GM18861 (cell line): ENCODE results near the gene ZBTB32.
A peak's percentile ranks its signal among the peaks of the same experiment; 100 is the strongest.

ENCODE experiments used
- ATAC-seq: cut with Tn5 transposase; IDR thresholded peaks from one replicate; pipeline ENCODE4 v1.9.1; 2021; ENCODE audit not compliant: unreplicated experiment

The ZBTB32 gene

DNA sequence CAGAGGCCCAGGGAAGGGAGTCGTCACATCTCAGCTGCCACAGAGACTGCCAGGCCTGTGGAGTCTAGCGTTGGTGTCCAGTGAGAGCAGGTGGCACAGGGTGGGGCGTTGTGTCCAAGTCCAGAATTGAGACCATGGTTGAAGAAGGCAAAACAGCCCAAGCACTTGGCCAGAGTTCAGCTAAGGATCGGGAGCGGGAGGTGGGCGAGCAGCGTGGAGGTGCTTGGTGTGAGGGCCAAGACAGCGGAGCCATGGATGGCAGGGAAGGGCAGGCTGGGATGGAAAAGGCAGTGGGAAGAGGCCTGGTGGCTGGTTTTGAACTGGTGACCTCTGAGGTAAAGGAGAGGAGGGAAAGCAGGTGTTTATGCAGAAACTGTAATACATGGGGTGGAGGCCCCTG lies 29.9 kb downstream of the ZBTB32 start:
- ATAC-seq, result no peak

DNA sequence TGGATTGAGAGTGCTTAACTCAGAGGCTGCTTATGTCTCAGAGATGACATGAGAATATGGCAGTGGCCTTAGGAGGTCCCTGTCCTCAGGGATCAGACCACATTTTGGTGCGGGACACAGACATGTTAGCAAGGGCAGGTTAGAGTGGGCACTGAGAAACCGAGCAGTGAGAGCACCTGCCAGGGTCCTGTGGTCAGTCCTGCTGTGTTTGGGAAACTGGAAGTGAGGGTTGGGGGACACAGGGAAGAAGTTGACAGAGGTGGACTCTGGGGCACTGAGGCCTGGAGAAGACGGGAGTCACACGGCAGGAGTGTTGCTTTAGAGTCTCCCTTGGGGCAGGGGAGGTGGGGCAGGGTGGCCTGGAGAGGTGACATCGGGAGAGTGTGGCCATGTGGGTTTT lies 30.5 kb downstream of the ZBTB32 start:
- ATAC-seq, result no peak

DNA sequence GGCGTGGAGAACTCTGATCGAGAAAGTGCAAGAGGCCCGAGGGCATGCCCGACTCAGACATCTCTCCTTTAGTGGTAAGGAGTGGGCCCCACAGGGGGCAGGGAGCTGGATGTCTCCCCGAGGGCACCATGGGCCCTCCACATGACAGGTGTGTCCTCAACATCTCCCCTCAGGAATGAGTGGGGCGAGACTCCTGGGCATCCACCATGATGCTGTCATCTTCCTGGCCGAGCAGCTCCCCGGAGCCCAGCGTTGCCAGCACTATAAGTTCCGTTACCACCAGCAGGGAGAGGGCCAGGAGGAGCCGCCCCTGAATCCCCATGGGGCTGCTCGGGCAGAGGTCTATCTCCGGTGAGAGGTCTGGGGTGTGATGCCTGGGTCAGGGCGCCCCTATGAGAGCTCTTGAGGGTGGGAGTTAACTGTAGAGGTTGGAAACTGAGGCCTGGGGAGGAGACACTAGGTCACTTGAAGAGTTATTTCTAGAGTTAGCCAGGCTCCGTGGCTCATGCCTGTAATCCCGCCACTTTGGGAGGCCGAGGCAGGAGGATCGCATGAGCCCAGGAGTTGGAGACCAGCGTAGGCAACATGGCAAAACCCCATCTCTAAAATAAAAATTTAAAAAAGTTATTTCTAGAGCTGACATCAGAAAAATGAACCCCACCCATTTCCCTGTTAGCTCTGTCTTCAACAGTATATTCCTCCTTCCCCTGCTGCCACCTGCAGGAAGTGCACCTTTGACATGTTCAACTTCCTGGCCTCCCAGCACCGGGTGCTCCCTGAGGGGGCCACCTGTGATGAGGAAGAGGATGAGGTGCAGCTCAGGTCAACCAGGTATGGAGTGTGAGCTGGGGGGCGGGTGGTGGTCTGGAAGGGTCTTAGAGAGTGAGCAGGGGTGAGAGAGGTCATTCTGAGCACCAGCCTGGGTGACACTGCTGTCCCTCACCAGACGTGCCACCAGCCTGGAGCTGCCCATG lies 32.8 kb downstream of the ZBTB32 start:
- no peak for ATAC-seq

DNA sequence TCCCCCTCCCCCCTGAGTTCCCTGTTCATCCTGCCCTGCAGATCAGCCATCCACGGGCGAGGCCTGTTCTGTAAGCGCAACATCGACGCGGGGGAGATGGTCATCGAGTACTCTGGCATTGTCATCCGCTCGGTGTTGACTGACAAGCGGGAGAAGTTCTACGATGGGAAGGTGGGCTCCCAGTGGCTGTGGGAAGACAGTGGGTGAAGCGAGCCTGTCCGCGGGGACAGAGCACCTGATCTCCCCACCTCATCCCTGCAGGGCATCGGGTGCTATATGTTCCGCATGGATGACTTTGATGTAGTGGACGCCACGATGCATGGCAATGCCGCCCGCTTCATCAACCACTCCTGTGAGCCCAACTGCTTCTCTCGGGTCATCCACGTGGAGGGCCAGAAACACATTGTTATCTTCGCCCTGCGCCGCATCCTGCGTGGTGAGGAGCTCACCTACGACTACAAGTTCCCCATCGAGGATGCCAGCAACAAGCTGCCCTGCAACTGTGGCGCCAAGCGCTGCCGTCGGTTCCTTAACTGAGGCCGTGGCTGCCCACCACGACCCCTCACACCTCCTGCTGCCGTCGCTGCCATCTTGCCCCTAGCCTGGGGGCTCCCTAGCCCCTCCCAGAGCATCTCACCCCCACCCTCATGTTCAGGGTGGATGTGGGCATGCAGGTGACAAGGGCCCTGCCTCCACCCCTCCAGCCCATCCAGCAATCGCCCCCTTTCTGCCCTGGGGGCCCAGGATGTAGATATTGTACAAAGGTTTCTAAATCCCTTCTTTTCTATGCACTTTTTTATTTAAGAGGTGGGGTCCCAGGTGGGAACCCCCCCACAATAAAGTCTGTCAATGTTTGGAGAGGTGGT lies 33.9 kb downstream of the ZBTB32 start:
- no peak for ATAC-seq

DNA sequence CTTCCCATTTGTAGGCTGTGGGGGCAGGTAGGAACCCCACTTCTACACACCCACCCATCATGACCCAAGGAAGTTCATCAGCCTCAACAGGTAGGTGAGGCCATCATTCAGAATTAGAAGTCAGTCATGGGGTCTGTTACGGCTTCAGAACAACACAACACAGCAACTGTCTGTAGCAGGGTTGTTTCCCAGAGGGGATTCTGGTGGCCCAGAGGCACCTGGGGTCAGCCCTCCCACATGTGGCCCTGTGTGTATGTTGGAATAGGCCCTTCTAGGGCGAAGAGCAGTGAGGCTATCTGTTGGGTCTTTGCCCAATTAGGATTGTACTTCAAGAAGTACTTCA lies 34.5 kb downstream of the ZBTB32 start:
- no peak for ATAC-seq

DNA sequence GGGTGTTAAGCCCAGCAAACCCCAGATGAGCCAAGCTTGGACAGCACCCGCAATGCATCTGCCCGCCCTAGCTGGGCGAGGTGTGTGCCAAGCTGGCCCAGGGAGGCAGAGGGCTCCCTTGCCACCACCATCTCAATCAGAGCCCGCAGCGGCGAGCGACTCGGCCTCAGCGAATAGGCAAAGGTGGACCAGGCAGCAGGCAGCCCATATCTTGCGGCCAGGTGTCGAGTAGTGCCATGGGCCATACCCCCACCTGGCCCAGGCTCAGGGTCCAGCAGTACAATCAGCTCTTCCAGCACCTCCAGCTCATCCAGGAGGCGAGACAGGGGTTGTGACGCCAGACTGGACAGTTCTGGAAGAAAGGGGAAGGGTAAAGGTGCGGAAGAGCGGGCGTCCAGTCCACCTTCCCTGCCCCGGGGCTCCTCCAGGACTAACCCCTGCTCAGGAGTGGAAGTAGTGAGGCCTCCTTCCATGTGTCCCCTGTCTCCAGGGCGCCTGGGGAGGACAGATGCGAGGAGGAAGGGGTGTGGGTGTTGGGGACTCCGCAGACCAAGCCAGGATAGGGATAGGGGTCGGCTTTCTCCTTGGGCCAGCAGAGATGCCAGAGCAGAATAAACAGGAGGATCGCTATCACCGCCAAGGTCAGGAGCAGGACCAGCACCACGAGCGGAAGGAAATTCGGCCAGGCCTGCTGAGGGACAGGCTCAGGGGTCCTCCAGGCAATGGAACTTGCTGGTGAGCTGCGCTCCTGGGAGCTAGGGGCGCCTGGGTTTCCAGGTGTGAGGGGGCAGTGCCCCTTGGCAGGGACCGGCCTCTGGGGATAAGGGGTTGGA lies 35.1 kb downstream of the ZBTB32 start:
- no peak for ATAC-seq

DNA sequence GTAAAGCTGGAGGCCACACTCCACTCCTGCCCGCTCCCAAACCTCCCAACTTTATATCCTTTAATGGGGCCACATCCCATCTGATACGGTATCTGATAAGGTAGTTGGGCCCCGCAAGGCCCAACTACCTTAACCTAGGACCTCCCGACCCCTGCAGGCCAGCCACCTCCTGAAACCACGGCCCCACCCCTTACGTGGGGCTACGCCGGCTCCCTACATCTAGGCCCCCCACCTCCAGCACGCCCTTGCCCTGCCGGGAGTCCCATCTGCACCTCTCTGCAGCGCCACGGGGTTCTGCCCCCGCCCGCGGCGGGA lies 35.7 kb downstream of the ZBTB32 start:
- ATAC-seq, result no peak

DNA sequence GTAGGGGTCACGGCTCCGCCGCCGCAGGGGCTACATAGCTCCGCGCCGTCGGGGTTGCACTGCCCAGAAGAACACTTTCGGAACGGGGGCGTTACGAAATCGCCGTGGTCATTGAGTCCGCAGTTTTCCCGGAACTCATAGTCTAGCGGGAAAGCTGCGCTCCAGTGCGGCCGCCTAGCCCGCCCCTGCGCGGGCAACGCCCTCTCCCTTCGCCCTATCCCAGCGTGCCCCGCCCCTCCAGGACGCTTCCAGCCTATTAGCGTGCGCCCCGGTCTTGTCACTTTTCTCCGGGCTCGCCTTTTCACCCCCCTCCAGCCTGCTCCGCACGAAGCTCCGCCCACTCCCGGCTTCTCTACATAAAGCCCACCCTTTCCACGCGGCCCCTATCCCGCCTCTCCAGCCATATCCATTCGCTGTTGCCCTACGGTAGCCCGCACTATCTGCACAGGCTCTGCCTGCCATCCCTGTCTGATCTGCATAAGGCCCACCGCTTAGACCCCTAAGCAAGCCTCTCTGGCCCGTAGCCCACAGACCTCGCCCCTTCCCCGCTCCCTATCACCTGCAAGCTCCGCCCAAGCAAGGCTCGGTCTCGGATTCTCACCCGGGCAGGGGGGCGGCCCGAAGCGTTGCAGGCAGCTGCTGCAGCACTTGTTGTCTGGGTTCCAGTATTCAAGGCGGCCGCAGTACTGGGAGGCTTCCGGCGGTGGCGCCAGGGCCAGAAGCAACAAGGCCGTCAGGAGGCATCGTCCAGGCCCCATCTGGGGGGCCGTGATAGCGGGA lies 36.3 kb downstream of the ZBTB32 start:
- ATAC-seq, result peak; percentile 42

DNA sequence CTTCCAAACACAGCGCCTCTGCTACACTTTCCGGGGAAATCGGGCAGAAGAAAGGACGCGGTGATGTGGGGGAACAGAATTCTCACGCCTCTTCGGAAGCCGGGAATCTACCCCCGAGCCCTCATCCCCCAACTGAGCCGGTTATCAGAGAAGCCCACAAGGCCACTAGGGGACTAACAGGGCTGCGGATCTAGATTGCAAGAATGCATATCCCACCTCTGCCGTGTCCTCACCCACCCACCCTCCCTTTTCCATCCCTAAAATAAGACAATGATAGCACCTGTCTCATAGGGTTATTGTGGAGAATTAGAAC lies 36.8 kb downstream of the ZBTB32 start:
- no peak for ATAC-seq

DNA sequence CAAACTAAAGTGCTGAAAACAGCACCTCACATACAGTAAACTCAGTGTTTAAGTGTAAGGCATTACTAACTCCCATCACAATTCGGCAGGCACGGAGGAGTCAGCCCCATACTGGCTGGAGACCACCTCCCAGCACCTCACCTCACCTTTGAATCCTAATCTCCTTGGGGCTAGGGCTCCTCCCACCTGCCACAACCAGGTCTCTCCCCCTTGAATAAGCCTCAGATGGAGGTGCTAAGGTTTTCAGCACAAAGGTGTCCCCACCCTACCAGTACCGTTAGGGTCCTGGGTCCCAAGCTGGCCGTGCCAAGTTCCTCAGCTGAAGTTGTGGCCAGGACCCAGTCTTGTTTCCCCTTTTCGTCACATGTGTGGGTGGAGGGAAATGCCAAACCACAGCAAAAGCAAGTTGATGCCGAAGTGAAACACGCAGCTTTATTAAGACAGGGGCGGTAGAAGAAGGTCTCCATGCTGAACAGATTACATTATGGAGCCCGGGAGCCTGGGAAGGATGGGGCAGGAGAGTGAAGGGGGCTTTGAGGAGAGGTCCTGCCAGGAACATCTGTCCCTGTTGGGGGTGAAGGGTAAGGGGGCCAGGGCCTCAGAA lies 37.9 kb downstream of the ZBTB32 start, which contains the start of gene IGFLR1:
Gene IGFLR1, minus strand, starts transcription at position 332 of the 604 bp plus-strand sequence. CDS start 1,272 bp downstream, outside the sequence.
- ATAC-seq, result no peak

DNA sequence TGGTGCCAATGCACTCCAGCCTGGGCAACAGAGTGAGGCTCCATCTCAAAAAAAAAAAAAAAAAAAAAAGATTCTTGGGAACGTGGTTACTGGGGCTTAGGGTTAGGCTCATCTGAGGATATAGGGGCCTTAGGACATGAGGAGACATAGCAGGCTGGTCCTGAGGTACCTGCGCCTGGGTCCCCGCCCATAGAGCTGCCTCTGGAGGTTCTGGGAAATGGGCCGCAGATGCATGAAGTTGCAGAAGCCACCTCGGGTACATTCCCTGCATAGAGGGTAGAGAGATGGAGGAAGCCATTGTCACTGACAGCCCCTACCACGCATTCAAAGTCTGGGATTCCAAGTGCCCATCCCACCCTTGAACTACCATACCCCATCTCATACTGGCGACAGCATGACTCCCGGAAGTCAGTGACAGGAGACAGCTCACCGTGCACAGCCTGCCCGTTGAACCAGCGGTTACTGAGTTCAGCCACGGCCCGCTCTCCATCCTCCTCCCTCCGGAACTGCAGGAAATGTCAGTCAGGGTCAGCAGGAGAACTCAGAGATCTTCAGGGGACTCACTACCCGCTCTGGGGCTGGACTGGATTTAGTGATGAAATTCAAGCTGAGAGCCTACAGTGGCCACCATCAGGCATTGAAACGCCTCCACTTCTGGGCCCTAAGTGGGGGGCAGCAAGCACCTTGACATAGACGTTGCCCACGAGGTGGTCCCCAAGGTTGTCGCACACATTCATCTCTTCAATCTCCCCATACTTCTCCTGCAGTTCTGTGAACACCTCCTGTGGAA lies 39.5 kb downstream of the ZBTB32 start:
- ATAC-seq, result no peak

DNA sequence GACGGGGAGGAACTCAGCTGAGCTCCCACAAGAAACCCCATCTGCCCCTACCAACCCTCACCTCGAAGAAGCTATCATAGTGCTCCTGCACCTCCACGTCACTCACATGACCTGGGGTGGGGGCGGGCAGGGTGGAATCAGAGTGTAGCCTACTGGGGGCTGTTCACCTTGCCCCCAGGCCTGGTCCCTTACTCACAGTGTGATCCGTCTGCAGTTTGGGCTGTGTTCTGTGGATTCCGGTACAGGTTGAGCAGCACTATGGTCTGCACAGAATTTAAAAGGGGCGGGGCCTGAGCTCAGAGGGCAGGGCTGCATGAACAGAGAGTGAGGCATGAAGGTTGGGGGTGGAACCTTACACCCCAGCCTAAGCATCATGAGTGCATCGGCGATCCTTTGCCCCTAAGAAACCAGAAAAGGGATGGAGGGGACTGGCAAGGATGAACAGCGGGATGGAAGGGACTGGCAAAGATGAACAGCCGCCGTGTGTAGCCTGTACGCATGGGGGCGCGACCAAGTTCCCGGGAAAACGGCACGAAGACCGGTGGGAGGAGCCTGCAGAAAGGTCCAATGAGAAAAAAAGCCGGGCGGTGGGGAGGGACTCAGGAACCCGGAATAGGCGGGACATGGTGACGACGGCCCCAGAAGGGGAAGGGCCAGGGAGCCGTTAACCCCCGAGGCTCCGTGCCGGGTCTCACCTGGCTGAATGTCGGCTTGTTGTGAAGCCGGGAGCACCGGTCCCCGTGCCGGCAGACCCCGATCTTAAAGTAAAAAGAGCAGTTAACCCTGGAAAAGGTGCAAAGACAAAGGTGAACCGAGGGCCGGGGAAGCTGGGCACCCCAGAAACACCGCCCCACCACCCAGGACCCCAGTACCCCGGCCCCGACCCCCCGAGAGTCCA lies 40.3 kb downstream of the ZBTB32 start:
- no peak for ATAC-seq

DNA sequence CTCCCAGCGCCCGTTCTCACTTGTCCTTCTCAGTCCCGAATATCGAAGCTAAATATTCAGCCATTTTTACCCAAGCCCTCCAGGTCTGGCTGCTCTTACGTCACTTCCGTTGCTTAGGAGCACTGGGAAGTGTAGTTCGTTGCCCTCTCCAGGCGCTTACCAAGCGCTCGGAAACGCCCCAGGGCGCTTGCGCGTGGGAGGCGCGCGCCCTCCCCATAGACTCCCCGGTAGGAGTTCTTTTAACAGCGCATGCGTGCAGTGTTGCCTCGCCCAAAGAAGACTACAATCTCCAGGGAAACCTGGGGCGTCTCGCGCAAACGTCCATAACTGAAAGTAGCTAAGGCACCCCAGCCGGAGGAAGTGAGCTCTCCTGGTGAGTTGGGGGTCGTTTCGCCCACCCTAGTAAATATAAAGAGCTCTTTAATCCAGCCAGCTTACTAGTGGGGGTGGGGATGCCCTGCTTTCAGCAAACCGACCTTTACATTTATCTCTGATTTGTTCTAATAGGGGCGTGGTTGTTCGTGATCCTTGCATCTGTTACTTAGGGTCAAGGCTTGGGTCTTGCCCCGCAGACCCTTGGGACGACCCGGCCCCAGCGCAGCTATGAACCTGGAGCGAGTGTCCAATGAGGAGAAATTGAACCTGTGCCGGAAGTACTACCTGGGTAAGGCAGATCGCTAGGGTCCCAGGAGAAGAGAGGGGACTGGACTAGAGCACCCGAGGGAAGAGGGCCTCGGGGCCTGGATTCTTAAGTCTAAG lies 41.1 kb downstream of the ZBTB32 start, which contains the start of the genes PSENEN and U2AF1L4:
Gene PSENEN, plus strand, starts transcription at position 324 of the 759 bp plus-strand sequence. Its CDS starts 280 bp downstream, at position 604.
Gene U2AF1L4, minus strand, starts transcription at position 91 of the 759 bp plus-strand sequence. Its CDS starts 27 bp downstream, at position 64.
- ATAC-seq, result peak; percentile 44

DNA sequence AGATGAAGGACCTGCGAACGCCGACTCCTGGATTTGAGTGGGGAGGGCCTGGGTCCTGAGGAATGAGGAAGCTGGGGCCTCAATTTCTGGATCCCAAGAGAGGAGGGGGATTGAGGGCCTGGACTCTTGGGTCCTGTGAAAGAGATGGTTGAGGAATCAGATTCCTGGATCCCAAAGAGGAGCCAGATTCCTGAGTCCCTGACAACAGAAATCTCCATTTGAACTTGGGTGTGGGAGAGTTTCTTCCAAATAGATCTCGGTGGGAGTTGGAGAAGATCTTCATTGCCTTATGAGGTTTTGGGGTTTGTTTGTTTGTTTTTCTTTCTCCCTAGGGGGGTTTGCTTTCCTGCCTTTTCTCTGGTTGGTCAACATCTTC lies 41.7 kb downstream of the ZBTB32 start:
- ATAC-seq, result no peak

DNA sequence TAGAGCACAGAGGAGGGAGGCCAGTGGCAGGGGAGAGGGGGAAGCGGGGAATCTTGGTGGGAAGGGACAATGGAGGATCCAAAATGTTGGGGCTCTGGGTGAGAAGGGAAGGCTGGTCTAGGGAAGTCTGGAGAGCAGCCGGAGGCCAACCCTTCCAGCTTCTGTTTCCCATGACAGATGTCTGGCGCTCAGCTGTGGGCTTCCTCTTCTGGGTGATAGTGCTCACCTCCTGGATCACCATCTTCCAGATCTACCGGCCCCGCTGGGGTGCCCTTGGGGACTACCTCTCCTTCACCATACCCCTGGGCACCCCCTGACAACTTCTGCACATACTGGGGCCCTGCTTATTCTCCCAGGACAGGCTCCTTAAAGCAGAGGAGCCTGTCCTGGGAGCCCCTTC lies 42.2 kb downstream of the ZBTB32 start:
- no peak for ATAC-seq

DNA sequence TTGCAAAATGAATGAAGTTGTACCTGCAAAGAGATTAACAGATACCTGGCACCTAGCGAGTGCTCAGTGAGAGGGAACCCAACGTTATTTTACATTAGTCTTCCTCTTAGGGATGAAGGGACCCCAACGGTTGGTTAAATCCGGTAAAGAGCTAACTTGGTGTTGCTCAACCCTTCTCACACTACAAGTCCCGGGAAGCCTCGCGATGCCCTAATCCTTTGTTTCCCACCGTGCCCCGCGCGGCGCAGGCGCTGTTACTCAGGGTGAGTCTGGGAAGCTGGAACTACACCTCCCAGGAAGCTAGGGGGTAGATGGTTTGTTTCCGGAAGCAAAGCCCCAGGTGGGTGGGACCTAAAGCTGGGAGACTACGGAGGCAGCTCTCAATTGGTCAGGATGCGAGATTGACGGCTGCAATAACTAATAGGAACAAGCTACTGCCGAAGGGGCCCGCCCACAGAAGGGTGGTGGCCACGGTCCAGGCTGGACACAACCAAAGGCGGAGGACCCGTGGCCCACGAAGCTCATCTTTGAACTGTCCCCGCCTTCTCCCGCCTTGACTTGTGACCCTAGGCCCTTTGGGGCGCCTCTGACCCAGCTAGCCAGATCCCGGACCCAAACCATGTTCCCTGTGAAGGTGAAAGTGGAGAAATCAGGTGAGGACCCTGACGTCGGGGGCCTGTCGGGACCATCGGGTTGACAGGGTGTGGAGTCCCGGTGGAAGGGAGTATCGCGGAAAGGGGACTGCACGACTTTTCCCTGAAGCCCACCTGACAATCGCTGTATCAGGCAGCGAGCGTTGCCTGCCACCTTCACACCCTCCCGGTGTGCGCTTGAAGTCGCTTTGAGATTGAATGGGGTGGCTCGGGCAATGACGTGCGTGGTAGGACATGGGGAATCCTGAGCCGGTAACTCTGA lies 44.0 kb downstream of the ZBTB32 start, which contains the start of gene LIN37:
Gene LIN37, plus strand, starts transcription at position 471 of the 915 bp plus-strand sequence. Its CDS starts 149 bp downstream, at position 620.
- ATAC-seq, result peak; percentile 63
